Activated CD8-positive, alpha-beta memory T cell treated with anti-CD3 and anti-CD28 coated beads, Interleukin-2, amount 50 U/mL, for 4 hours (primary cell): ENCODE data around the gene SERPINA5.
"Not testable (repeated sequence)": the region's sequence is repeated elsewhere in the genome, so short reads cannot be mapped to it uniquely, and the experiment has no call there.

ENCODE experiments used
- DNase-seq: peaks from one replicate; pipeline ENCODE4 v3.0.0-alpha.2; 2020

SERPINA5 gene

DNA sequence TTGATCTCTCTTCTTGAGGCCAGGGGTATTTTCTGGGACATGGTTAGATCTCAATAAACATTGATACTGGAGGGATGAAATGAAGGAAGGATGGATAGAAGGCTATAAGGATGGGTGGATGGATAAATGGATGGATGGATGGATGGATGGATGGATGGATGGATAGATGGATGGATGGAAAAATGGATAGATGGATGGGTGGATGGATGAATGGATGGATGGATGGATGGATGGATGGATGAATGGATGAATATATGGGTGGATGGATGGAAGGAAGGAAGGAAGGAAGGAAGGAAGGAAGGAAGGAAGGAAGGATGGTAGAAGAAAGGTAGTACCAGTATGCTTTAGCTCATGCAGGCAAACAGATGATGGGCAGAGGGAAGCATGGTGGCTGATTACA lies 3.8 kb upstream of the SERPINA5 start:
- DNase-seq, result not testable (repeated sequence)

DNA sequence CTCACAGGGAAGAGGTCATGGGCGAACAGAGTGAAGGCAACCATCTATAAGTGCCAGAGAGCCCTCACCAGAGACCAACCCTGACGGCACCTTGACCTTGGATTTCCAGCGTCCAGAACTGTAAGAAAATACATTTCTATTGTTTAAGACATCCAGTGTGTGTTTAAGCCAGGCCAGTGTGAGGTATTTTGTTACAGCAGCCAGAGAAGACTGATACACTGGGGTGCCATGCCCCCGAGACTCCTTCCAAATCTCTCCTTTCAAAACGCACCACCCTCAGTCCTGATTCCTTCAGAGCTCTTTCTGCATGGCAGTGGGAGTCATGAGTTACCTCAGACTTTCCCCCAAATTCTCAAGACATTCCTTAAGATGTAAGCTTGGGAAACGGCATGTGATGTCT lies 2.5 kb upstream of the SERPINA5 start:
- no peak for DNase-seq

DNA sequence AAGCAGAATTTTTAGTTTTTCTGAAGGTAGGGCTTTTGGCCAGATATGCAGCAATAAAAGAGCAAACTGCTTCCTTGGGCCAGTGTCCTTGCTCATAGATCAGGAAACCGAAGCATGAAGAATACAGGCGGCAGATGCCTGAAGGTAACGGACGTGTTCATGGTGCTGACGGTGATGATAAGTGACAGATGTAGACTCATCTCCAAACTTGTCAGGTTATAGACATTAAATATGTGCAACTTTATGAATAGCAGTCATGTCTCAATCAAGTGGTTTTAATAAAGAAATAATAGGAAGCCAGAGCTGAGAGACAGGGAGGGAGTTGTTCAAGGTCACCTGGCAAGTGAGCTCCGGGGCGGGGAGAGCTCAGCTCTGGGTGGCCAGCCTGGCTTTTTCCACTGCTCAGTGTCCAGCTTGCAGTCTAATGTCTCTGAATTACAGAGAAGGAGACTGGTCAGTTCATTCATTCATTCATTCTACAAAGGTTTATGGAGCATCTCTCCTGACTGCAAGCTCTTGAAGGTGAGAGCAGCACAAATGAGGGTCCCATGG lies 1.0 kb downstream of the SERPINA5 start:
- DNase-seq, result no peak

DNA sequence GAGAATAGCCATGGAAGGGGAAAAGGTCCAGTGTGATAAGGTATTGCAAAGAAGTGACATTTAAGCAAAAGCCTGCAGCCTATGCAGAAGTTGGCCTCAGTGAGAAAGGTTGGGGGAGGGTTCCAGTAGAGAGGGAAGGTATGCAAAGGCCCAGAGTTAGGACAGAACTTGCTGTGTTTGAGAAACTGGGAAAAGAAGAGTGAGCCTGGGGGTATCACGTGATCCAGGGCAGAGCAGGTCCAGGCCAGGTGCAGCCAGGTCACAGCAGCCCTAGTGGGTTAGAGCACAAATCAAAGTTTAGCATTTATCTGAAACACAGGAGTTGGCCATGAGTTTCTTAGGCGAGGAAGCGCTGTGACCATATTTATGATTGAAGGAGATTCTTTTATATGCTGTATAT lies 1.6 kb downstream of the SERPINA5 start:
- DNase-seq, result no peak

DNA sequence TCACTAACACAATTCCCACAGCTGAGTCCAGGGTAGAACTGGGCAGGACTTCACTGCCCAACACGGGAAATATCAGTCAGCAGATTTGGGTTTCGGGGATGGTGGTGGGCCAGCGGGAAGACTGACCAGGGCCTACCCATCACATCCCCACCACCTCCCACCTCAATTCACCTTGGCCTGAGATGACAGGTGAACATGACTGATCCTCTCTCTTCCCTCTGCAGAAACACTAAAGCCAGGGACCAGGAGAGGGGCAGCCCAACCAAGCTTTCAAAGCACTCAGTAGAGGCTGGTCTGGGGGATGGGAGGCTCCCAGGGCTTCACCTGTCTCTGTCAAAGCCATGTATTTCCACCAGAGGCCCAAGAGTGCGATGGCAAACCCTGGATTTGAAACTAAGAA lies 2.3 kb downstream of the SERPINA5 start:
- no peak for DNase-seq

DNA sequence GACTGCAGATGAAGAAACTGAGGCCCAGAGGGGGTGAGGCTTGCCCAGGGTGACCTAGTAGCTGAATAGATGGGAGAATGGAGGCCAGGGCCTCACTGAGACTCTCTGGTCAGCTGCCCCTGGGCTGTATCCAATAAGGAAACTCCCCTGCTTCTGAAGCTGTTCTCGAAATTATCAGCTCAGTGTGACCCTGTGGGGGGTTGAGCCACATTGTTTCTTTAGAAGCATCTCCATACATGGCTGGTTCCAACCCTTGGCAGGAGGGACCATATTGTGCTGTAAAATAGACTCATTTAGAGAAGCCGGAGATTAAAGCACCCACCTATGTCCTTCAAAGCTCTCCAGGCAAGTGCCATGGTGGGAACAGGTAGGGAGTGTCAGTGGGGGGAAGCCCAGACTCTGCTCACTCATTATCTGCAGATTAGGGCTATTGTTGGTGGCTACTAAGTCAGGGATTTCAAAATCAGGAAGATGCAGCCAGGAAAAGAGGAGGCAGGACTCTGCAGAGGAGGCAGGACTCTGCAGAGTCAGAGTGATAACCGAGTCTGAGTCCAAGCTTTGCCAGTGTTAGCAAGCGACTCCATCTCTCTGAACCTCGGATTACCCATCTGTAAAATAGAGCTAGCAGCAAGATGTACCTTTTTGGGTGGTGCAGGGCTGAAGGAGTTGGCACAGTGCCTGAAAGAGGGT lies 3.5 kb downstream of the SERPINA5 start:
- no peak for DNase-seq

DNA sequence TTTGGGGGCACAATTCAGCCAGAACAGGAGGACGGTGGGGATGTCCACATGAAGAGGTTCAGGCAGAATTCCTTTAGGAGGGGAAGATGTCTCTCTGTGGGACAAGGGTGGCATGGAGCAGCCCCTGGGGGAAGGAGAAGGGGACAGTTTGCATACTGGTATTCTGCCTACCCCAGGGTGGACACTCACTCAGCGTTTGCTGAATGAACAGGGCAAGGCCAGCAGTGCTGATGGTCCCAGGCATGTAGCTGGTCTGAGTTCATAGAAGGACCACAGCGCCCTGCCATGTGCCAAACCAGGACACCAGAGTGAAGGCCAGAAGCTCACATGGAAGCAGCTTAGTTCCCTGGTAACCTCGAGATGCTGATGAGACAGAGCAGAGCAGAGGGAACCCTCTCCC lies 5.4 kb downstream of the SERPINA5 start:
- DNase-seq, result no peak

DNA sequence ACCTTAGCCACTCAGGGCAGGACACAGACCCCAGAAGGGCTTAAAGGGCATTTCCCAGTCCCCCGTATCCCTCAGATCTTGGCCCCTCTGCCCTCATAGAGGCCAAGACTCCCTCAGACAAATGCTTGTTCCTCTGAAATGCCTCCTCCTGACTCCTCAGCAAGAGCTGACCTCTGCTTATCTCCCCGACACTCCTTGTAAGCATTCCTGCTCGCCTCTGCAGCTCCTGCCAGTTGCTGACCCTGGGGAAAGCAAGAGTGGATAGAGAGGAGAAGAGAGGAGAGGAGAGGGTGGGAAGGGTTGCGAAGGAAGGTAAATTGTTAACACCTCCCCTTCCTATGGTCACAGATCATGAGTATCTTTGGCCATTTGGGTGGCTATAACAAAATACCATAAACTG lies 7.1 kb downstream of the SERPINA5 start:
- no peak for DNase-seq

DNA sequence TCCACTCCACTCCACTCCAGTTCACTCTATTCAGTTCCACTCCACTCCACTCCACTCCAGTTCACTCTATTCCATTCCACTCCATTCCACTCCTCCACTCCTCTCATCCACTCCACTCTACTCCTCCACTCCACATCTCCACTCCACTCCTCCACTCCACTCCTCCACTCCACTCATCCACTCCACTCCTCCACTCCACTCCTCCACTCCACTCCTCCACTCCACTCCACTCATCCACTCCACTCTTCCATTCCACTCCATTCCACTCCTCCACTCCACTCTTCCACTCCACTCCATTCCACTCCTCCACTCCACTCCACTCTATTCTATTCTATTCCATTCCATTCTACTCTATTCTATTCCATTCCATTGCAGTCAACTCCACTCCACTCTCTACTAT lies 9.8 kb downstream of the SERPINA5 start:
- DNase-seq, result no peak

DNA sequence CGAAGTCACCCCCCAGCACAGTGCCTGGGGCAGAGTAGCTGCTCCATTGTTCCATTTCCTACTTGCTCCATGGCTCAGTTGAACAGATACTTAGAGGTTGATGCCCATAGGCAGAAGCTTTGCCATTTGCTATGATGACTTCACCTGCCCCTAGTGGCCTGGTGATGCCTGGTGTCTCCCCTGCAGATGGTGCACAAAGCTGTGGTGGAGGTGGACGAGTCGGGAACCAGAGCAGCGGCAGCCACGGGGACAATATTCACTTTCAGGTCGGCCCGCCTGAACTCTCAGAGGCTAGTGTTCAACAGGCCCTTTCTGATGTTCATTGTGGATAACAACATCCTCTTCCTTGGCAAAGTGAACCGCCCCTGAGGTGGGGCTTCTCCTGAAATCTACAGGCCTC lies 10.6 kb downstream of the SERPINA5 start:
- no peak for DNase-seq

DNA sequence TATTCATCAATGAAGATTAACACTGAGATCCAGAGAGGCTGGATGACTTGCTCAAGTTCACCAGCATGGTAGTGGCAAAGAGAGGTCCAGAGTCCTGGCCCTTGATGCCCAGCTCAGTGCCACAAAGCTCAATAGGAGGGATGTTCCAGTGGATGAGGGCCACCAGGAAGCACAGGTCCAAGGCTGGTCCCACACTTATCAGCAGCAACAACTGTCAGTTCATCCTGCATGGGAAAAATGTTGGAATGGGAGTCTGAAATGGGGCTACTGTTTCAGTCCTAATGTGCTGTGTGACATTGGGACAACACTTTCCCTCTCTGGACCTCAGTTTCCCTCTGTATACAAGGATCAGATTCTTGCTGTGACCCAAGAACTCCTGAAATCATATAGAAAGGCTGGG lies 11.2 kb downstream of the SERPINA5 start:
- DNase-seq, result no peak

DNA sequence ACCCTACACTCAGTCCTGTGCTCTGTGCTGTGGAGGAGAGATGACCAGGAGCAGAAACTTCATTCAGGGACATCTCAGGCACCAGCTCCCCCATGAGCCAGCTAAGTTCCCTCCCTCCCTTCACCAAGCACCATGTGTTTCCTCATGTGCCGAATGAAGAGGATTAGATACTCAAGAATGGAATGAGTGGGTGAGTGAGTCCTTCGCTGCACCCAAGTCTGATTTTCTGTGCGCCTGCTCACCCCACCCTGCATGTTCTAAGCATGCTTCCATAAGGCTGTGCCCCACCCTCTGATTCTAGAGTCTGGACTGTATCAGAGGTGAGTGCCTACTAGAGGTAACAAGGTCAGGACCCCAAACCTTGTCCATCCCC lies 12.1 kb downstream of the SERPINA5 start:
- DNase-seq, result no peak

DNA sequence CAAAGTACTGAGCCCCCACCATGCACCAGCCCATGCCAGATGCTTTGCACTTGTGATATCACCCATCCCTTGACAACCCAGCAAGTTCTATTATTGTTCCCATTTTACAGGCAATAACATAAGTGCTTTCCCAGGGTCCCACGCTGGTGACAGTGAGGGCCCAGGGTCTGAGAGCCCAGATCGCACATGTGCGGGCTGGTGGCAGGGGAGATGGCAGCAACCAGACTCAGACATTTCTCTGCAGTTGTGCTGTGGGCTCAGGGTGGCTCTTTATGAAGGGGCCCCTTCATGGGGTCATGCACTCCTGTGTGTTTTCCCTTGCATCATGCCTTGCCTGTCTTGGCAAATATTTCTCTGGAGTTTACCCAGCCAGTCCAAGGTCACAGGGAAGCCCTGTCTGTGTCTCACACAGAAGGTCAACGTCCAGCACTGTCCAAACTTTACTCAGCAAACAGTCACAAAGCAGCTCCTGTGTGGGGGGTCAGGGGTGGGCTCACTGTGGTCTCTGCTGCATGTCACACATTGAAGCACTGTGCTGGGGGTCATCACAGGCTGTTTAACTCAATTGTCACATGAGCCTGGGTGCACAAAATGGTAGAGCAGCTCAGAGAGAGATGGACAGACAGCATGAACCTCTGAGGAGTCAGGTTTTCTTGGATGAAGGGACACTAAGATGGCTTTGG lies 12.7 kb downstream of the SERPINA5 start:
- no peak for DNase-seq

DNA sequence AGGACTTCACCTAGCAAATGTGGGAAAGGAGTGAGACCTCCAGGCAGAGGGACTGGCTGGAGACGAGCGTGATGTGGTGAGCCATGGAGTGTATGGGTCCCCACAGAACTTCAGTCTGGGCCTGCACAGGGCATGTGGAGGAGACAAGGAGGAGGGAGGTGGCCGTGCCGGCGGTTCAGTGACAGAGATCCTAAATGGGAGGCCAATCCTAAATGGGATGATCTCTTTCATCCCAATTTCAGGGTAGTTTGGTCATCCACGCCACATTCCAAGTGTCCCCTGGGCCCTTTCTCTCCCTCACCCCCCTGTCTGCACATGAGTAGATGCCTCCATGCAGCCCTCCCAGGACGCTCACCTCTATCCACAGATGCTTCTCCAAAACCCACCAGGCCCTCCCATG lies 13.2 kb downstream of the SERPINA5 start:
- DNase-seq, result no peak

DNA sequence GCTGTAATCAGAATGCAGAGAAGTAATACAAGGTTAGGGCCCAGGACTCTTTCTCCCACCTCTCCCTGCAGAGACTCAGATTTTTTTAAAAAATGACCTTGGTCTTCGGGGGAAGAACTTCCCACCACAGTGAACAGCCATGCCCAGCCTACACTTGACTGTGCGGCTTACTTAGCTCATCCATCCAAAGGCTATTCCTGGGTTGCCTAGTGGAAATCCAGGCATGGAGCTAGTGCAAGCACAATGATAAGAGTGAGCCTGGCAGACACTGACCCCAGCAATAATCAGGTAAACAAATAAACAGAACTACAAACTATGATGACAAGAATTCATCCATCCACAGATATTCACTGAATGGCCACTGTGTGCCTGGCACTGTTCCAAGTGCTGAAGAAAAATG lies 14.7 kb downstream of the SERPINA5 start:
- no peak for DNase-seq

DNA sequence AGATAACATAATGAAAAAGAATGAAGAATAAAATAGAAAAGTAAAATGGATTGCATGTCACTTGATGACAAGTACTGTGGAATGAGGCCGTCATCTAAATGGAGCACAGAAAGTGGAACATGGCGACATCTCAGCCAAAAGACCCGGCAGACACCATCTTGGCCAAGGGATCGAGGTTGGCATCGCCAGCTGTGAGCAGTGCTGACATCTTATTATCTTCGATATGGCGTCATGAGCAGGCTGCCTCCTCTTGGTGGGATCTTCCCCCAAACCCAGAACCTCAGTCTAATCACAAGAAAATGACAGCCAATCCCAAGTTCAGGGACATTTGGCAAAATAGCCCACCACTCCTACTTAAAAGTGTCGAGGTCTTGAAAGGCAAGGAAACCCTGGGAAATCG lies 15.1 kb downstream of the SERPINA5 start:
- DNase-seq, result no peak

DNA sequence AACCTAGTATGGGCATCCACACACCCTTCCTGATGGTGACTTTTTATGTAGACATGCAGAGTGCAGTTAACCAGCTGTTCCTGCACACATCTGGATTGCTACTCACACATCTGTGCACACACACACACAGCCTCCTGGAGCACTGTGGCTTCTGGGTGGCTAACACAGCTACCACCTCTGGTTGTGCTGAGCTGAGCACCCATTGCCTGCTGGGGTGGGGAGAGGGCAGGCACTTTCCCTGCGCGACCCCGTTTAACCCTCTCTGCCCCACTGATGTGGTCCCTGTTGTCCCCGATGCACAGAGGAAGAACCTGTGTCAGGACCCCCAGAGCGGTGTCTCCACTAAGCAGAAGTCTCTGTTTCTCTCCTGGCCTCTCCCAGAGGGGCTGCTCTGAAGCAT lies 16.6 kb downstream of the SERPINA5 start:
- no peak for DNase-seq

DNA sequence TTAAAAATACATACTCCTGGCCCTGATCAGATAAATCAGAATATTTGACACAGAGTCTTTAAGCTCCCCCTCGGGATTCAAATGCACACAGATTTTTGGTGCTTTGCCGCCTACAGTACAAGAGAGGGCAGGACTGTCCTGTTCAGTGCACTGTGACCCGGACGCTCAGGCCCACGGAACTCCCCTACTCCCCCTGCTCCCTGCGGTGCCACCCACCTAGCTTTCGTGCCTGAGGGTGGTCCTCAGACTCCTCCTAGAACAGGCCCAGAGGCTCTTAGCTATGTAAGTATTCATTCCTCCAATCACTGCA lies 17.2 kb downstream of the SERPINA5 start:
- no peak for DNase-seq

DNA sequence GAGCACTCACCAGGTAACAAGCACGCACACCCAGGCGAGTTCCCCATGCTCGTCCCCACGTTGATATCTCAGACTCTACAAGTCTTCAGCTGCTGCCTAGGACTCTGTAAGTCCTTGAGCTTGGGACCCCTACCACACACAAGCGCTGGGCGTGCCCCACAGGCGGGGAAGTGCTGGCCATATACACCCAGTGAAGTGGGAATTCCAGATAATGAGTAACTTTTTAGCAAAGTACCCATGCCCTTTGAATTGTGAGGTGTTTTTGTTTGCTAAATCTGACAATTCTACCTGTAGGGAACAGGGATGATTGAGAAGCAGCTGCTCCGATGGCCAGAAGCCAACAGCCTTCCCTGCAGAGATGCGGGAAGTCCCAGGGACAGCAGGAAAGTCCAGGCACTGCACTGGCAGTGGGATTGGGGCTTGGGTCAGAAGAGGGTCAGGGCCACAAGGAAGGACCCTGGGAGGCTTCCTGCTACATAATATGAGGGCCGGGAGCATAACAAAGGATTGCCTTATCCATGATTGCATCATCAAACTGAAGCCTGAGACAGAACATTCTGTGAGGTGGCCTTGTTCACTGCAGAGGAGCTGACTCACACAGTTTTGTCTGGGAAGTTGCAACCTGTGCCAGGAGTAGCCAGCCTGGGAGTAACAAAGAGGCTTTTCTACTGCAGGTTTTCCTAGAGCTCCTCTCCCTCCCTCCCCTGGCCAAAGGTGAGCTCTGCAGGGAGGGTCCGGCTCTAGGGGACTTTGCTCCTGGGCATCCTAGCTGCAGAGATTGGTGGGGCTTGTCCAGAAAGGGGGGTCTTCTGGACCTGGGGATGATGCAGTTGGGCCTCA lies 17.8 kb downstream of the SERPINA5 start:
- no peak for DNase-seq

DNA sequence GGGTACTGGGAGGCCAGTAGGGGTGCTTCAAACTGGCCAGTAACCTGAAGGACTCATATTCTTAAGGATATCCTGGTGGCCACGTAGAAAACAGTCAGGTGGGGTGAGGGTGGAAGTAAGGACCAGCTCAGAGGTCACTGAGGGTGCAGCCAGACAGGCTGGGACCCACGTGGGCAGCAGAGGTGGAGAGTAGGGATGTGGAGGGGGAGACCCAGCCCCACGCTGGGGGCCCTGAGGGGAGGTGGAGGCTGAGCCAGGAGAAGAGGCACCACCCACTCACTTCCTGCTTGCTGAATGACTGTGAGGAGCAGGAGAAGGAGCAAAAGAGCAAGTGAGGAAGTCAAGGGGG lies 18.4 kb downstream of the SERPINA5 start:
- DNase-seq, result no peak

DNA sequence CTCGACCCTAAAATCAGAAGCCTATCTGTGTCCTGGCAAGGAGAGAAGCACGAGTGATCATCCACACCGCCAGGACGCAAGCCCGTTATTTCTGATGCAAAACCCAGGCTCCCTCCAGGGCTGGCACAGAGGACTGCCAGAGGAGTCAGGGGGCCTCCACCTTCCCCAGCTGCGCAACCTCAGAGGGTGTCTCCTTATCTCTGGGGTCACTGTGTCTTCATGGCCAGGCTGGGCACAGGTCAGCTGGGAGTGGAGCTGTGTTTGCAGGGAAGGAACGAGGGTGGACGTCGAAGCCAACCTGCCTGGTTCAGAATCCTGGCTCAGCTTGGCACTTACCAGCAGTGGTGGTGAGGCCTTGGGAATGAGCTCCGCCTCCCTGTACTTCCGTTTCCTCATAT lies 18.9 kb downstream of the SERPINA5 start:
- DNase-seq, result no peak

DNA sequence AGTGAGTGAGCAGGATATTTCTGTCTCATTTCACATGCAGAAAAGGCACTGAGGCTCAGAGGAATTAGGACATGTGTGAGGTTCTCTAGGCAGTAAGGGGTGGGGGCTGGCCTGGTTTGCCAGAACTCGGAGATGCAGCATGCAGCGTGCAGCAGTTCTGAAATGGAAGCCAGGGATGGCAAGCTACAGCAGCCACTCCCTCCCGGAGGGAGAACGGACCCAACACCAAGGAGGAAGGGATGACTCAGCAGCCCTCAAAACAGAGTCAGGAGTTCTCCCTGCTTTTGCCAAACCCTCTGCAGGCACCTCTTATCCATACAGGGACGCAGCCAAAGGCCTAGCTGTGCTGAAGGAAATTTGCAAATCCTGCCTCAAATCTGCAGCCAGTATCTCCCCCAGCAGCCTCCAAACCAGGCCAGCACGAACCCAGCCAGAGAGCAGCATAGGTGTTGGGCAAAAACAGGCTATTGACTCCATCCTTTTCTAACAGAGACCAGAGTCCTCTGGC lies 20.7 kb downstream of the SERPINA5 start:
- no peak for DNase-seq

DNA sequence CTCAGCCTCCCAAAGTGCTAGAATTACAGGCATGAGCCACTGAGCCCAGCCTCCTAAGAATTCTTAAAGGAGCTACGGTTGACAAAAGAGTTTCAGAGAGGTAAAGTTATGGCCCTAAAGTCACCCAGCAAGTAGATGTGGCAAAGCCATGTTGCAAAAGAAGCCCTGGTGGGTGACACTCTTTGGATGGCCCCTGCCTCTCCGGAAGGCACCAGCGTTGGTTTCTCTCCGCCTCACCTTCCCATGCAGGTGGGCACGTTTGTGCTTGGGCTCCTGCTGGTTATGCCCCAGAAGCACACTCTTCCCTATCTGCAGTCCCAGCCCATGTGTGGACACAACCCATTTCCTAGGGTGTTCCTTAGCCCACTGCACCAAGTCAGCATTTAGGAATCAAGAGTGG lies 21.5 kb downstream of the SERPINA5 start:
- no peak for DNase-seq

DNA sequence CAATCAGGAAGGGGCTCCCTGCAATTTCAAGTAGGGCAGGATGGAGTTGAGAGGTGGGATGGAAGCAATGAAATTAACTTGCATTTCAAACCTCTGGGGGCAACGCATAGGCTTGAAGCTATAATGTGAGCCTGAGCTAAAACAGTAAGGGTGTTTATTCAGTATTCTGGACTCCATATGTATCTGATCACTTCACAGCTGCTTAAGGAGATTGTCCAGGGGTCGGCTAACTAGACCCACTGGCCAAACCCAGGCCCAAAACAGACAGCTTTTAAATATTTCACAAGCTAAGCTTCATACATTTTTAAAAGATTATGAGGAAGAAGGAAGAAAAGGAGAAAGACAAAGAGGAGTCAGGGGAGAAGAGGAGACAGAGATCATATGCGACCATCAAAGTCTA lies 24.1 kb downstream of the SERPINA5 start:
- no peak for DNase-seq
